Measurements from ENCODE around the gene ALCAM.

GRCh38 chr3:105518806-105519418 lies 152.2 kb downstream of the ALCAM start:
- TF ChIP-seq CTCF (IDR thresholded peaks at IDR 0.05) (peak; percentile 50 to 69 (median 61)), POLR2A (IDR thresholded peaks at IDR 0.05) (no peak), POLR2AphosphoS5 (IDR thresholded peaks at IDR 0.05) (no peak)
